DND-41 (cell line): ENCODE results near the gene ARHGAP6.

Experiments used
- EZH2 ChIP-seq: IDR thresholded peaks from 3 replicates; pipeline ENCODE4 v1.6.1; 2012; ENCODE audit warnings: borderline replicate concordance, low read depth, mild to moderate bottlenecking, moderate library complexity, low read length, inconsistent platforms; ENCODE audit not compliant: severe bottlenecking
- TF ChIP-seq, protein P1 (sequence below): IDR thresholded peaks from 2 replicates; pipeline ENCODE4 v1.5.1; 2012; ENCODE audit warnings: borderline replicate concordance, low read length, moderate library complexity, mild to moderate bottlenecking; ENCODE audit not compliant: poor library complexity, severe bottlenecking; ENCODE audit errors: extremely low read depth

DNA sequence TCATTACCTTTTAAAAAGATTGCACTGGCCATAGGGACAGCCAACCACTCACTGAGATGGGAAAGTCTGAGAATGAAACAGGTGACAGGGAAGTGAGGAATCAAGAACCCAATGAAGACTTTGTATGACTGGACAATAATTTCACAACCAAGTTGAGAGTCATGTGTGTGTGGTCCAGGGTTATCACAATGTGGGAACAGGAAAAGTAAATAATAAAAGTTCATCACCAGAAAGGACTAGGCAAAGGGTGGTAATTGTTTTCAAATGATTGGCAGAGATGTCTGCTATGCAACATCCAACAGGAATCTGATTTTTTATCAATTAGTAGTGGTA, 243.2 kb downstream of the ARHGAP6 start:
- TF ChIP-seq EZH2 = no peak
- TF ChIP-seq, protein P1, sequence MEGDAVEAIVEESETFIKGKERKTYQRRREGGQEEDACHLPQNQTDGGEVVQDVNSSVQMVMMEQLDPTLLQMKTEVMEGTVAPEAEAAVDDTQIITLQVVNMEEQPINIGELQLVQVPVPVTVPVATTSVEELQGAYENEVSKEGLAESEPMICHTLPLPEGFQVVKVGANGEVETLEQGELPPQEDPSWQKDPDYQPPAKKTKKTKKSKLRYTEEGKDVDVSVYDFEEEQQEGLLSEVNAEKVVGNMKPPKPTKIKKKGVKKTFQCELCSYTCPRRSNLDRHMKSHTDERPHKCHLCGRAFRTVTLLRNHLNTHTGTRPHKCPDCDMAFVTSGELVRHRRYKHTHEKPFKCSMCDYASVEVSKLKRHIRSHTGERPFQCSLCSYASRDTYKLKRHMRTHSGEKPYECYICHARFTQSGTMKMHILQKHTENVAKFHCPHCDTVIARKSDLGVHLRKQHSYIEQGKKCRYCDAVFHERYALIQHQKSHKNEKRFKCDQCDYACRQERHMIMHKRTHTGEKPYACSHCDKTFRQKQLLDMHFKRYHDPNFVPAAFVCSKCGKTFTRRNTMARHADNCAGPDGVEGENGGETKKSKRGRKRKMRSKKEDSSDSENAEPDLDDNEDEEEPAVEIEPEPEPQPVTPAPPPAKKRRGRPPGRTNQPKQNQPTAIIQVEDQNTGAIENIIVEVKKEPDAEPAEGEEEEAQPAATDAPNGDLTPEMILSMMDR = no peak
